Measurements from ENCODE around the gene EPB41L4B. TPM values are rescaled to one million over a fixed set of nuclear protein-coding genes. Genes with fewer than 3 reads are reported as not detected.

EPB41L4B gene
- total and polyA plus RNA-seq, 2 of the 13 experiments (the other 11 are each of a cell fraction or from before 2014, with no cell fraction given) = 17.6 to 22.1 TPM

DNA sequence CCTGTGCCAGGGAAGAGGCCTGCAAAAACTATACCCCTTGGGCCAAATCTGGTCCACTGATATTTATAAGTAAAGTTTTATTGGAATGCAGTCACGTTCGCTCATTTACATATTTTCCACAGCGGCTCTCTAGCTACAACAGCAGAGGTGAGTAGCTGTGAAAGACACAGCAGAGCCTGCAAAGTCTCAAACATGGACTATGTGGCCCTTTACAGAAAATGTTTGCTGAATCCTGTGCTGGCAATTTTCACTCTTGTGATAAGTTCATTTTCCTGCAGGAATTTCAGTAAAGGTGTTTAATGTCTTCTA lies 70.1 kb downstream of the EPB41L4B start (continued):
- TF ChIP-seq, protein P1, sequence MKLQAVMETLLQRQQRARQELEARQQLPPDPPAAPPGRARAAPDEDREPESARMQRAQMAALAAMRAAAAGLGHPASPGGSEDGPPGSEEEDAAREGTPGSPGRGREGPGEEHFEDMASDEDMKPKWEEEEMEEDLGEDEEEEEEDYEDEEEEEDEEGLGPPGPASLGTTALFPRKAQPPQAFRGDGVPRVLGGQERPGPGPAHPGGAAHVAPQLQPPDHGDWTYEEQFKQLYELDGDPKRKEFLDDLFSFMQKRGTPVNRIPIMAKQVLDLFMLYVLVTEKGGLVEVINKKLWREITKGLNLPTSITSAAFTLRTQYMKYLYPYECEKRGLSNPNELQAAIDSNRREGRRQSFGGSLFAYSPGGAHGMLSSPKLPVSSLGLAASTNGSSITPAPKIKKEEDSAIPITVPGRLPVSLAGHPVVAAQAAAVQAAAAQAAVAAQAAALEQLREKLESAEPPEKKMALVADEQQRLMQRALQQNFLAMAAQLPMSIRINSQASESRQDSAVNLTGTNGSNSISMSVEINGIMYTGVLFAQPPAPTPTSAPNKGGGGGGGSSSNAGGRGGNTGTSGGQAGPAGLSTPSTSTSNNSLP (IDR thresholded peaks at IDR 0.05; ENCODE audit: low read depth, low read length) = no peak
- TF ChIP-seq SMAD3 (CRISPR knock-in tag; IDR thresholded peaks at IDR 0.05) = no peak
- no peak for TF ChIP-seq SP4 (CRISPR knock-in tag; IDR thresholded peaks at IDR 0.05)
- no peak for TF ChIP-seq ZNF292 (CRISPR knock-in tag; IDR thresholded peaks at IDR 0.05; ENCODE audit: borderline replicate concordance, low read depth)
- TF ChIP-seq, protein P2, sequence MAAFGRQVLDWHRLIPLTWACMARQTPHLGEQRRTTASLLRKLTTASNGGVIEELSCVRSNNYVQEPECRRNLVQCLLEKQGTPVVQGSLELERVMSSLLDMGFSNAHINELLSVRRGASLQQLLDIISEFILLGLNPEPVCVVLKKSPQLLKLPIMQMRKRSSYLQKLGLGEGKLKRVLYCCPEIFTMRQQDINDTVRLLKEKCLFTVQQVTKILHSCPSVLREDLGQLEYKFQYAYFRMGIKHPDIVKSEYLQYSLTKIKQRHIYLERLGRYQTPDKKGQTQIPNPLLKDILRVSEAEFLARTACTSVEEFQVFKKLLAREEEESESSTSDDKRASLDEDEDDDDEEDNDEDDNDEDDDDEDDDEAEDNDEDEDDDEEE (CRISPR knock-in tag; IDR thresholded peaks at IDR 0.05) = no peak
- TF ChIP-seq, protein P3, sequence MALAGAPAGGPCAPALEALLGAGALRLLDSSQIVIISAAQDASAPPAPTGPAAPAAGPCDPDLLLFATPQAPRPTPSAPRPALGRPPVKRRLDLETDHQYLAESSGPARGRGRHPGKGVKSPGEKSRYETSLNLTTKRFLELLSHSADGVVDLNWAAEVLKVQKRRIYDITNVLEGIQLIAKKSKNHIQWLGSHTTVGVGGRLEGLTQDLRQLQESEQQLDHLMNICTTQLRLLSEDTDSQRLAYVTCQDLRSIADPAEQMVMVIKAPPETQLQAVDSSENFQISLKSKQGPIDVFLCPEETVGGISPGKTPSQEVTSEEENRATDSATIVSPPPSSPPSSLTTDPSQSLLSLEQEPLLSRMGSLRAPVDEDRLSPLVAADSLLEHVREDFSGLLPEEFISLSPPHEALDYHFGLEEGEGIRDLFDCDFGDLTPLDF (CRISPR knock-in tag; IDR thresholded peaks at IDR 0.05) = peak; percentile 40; the same call in 1 of the 2 replicates
- TF ChIP-seq, protein P4, sequence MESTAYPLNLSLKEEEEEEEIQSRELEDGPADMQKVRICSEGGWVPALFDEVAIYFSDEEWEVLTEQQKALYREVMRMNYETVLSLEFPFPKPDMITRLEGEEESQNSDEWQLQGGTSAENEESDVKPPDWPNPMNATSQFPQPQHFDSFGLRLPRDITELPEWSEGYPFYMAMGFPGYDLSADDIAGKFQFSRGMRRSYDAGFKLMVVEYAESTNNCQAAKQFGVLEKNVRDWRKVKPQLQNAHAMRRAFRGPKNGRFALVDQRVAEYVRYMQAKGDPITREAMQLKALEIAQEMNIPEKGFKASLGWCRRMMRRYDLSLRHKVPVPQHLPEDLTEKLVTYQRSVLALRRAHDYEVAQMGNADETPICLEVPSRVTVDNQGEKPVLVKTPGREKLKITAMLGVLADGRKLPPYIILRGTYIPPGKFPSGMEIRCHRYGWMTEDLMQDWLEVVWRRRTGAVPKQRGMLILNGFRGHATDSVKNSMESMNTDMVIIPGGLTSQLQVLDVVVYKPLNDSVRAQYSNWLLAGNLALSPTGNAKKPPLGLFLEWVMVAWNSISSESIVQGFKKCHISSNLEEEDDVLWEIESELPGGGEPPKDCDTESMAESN (CRISPR knock-in tag; conservative IDR thresholded peaks at IDR 0.05) = 0 out of 2 replicates have a peak, but pooled peaks have one; percentile 32
- no peak for TF ChIP-seq PAWR (CRISPR knock-in tag; IDR thresholded peaks at IDR 0.05; ENCODE audit: borderline replicate concordance)
- no peak for TF ChIP-seq CBX2 (IDR thresholded peaks at IDR 0.05; ENCODE audit: low read depth, low read length)
- no peak for TF ChIP-seq CBX2 (CRISPR knock-in tag; IDR thresholded peaks at IDR 0.05; ENCODE audit: low read depth)
- no peak for TF ChIP-seq FOSL1 (CRISPR knock-in tag; IDR thresholded peaks at IDR 0.05; ENCODE audit: borderline replicate concordance)
- no peak for TF ChIP-seq ZNF569 (CRISPR knock-in tag; IDR thresholded peaks at IDR 0.05; ENCODE audit: borderline replicate concordance)
- TF ChIP-seq XRCC5 (optimal IDR thresholded peaks at IDR 0.05; ENCODE audit: low read length) = no peak
- no peak for TF ChIP-seq EHMT2 (IDR thresholded peaks at IDR 0.05; ENCODE audit: borderline replicate concordance, low read depth, low read length)
- no peak for TF ChIP-seq FOXJ3 (CRISPR knock-in tag; IDR thresholded peaks at IDR 0.05; ENCODE audit: borderline replicate concordance)
- TF ChIP-seq, protein P5, sequence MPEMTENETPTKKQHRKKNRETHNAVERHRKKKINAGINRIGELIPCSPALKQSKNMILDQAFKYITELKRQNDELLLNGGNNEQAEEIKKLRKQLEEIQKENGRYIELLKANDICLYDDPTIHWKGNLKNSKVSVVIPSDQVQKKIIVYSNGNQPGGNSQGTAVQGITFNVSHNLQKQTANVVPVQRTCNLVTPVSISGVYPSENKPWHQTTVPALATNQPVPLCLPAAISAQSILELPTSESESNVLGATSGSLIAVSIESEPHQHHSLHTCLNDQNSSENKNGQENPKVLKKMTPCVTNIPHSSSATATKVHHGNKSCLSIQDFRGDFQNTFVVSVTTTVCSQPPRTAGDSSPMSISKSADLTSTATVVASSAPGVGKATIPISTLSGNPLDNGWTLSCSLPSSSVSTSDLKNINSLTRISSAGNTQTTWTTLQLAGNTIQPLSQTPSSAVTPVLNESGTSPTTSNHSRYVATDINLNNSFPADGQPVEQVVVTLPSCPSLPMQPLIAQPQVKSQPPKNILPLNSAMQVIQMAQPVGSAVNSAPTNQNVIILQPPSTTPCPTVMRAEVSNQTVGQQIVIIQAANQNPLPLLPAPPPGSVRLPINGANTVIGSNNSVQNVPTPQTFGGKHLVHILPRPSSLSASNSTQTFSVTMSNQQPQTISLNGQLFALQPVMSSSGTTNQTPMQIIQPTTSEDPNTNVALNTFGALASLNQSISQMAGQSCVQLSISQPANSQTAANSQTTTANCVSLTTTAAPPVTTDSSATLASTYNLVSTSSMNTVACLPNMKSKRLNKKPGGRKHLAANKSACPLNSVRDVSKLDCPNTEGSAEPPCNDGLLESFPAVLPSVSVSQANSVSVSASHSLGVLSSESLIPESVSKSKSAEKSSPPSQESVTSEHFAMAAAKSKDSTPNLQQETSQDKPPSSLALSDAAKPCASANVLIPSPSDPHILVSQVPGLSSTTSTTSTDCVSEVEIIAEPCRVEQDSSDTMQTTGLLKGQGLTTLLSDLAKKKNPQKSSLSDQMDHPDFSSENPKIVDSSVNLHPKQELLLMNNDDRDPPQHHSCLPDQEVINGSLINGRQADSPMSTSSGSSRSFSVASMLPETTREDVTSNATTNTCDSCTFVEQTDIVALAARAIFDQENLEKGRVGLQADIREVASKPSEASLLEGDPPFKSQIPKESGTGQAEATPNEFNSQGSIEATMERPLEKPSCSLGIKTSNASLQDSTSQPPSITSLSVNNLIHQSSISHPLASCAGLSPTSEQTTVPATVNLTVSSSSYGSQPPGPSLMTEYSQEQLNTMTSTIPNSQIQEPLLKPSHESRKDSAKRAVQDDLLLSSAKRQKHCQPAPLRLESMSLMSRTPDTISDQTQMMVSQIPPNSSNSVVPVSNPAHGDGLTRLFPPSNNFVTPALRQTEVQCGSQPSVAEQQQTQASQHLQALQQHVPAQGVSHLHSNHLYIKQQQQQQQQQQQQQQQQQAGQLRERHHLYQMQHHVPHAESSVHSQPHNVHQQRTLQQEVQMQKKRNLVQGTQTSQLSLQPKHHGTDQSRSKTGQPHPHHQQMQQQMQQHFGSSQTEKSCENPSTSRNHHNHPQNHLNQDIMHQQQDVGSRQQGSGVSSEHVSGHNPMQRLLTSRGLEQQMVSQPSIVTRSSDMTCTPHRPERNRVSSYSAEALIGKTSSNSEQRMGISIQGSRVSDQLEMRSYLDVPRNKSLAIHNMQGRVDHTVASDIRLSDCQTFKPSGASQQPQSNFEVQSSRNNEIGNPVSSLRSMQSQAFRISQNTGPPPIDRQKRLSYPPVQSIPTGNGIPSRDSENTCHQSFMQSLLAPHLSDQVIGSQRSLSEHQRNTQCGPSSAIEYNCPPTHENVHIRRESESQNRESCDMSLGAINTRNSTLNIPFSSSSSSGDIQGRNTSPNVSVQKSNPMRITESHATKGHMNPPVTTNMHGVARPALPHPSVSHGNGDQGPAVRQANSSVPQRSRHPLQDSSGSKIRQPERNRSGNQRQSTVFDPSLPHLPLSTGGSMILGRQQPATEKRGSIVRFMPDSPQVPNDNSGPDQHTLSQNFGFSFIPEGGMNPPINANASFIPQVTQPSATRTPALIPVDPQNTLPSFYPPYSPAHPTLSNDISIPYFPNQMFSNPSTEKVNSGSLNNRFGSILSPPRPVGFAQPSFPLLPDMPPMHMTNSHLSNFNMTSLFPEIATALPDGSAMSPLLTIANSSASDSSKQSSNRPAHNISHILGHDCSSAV (CRISPR knock-in tag; IDR thresholded peaks at IDR 0.05; ENCODE audit: borderline replicate concordance) = no peak
- TF ChIP-seq ZNF546 (CRISPR knock-in tag; conservative IDR thresholded peaks at IDR 0.05) = no peak

Measured in HepG2 (cell line).